HCT116 (cell line): ENCODE measurements around the gene PPP1R37. TPM values are rescaled to one million over a fixed set of nuclear protein-coding genes. Genes with fewer than 3 reads are reported as not detected.

ENCODE experiments used
- ATAC-seq: fragments of 200-7000 bp; cut with Tn5 transposase; 2 replicates; pipeline ENCODE4 v1.9.1; 2020; ENCODE audit warnings: mild to moderate bottlenecking, moderate library complexity
- BruUV-seq: library from RNA; stranded (reverse); fragments of 400-500 nt; replicated peaks from 2 replicates; lab custom pipeline; 2021; lab: Mats Ljungman, UMichigan
- CTCF ChIA-PET: fragments of 300-600 bp; sonication (Branson Sonifier 250); formaldehyde crosslinking; loops from one replicate; lab custom pipeline; 2021; ENCODE audit warnings: antibody characterized with exemption; lab: Charles Lee
- POLR2A ChIA-PET: fragments of 300-600, 350-600 bp; sonication (Branson Sonifier 250); formaldehyde crosslinking; loops from one replicate; lab custom pipeline; 2021; ENCODE audit warnings: antibody characterized with exemption; lab: Charles Lee
- RAD21 ChIA-PET, 2 experiments: fragments of 300-600 bp; sonication (Branson Sonifier 250); formaldehyde crosslinking; loops; one replicate each; lab custom pipeline; 2023; ENCODE audit warnings: low total read pairs in 2 of 2; ENCODE audit not compliant: uncharacterized antibody in 2 of 2, unreplicated experiment in 2 of 2, low non-redundant PET in 1 of 2; lab: Charles Lee
- DNase-seq: peaks from one replicate; pipeline ENCODE4 v3.0.0-alpha.2; 2010; ENCODE audit warnings: low read depth, low spot score
- H2AFZ ChIP-seq: fragments of 200-600 bp; shearing (Covaris generic), sonication (generic); 2 replicates; pipeline ENCODE4 v1.6.1; 2017; ENCODE audit warnings: low read depth, mixed run types, mixed read lengths, antibody characterized with exemption, low read length; ENCODE audit not compliant: poor library complexity, severe bottlenecking
- H3K27ac ChIP-seq: 2 replicates; pipeline ENCODE4 v1.5.1; 2012; ENCODE audit warnings: low read depth, low read length
- H3K27me3 ChIP-seq: fragments of 200-600 bp; sonication (generic); 2 replicates; pipeline ENCODE4 v1.6.1; 2016; ENCODE audit warnings: mixed run types, low read length, mixed read lengths; ENCODE audit not compliant: insufficient read depth
- H3K36me3 ChIP-seq, 2 experiments: fragments of 200-500 bp in 1 of 2; fragments of 200-600 bp in 1 of 2; sonication (Bioruptor generic) in 1 of 2; sonication (generic) in 1 of 2; 2 replicates each; pipeline versions ENCODE4 v1.5.1 to v1.6.1; 2014 to 2016; ENCODE audit warnings: low read length in 2 of 2, inconsistent platforms in 1 of 2, mixed read lengths in 1 of 2, mixed run types in 1 of 2; ENCODE audit not compliant: insufficient read depth in 2 of 2, control insufficient read depth in 1 of 2
- H3K4me1 ChIP-seq, 2 experiments: fragments of 200-600 bp in 1 of 2; sonication (generic) in 1 of 2; 2 replicates each; pipeline versions ENCODE4 v1.5.1 to v1.6.1; 2012 to 2017; ENCODE audit warnings: low read length in 2 of 2, inconsistent platforms in 1 of 2, mild to moderate bottlenecking in 1 of 2, mixed read lengths in 1 of 2, mixed run types in 1 of 2, moderate library complexity in 1 of 2; ENCODE audit not compliant: insufficient read depth in 2 of 2, control insufficient read depth in 1 of 2
- H3K4me2 ChIP-seq: fragments of 200-600 bp; sonication (generic); 2 replicates; pipeline ENCODE4 v1.6.1; 2017; ENCODE audit warnings: mixed run types, low read length, mixed read lengths
- H3K4me3 ChIP-seq, 2 experiments: fragments of 200-600 bp in 1 of 2; sonication (generic) in 1 of 2; replicated peaks in 1 of 2; 2 replicates each; pipeline ENCODE4 v1.5.1; 2011 to 2016; ENCODE audit warnings: low read length in 2 of 2, control low read depth in 1 of 2, low read depth in 1 of 2, mild to moderate bottlenecking in 1 of 2, mixed read lengths in 1 of 2, mixed run types in 1 of 2
- H3K79me2 ChIP-seq: fragments of 200-600 bp; sonication (generic); 2 replicates; pipeline ENCODE4 v1.6.1; 2017; ENCODE audit warnings: mild to moderate bottlenecking, mixed run types, low read length, moderate library complexity, mixed read lengths; ENCODE audit not compliant: insufficient read depth
- H3K9ac ChIP-seq: fragments of 200-600 bp; sonication (generic); 2 replicates; pipeline ENCODE4 v1.6.1; 2016; ENCODE audit warnings: low read length, mixed read lengths
- H3K9me2 ChIP-seq: fragments of 200-600 bp; sonication (generic), shearing (Covaris generic); 2 replicates; pipeline ENCODE4 v1.6.1; 2017; ENCODE audit warnings: mixed run types, mild to moderate bottlenecking, moderate library complexity; ENCODE audit not compliant: insufficient read depth
- H3K9me3 ChIP-seq, 2 experiments: fragments of 200-500 bp in 1 of 2; fragments of 200-600 bp in 1 of 2; sonication (Bioruptor generic) in 1 of 2; sonication (generic) in 1 of 2; 2 replicates each; pipeline ENCODE4 v1.6.1; 2014 to 2017; ENCODE audit warnings: low read length in 2 of 2, mixed read lengths in 2 of 2, inconsistent platforms in 1 of 2, low read depth in 1 of 2, mild to moderate bottlenecking in 1 of 2, mixed run types in 1 of 2, moderate library complexity in 1 of 2; ENCODE audit not compliant: control insufficient read depth in 1 of 2, insufficient read depth in 1 of 2
- H4K20me1 ChIP-seq: fragments of 200-600 bp; sonication (generic), shearing (Covaris generic); 2 replicates; pipeline ENCODE4 v1.6.1; 2017; ENCODE audit warnings: mixed run types, mild to moderate bottlenecking, moderate library complexity; ENCODE audit not compliant: insufficient read depth
- EGR1 ChIP-seq: IDR thresholded peaks from 2 replicates; pipeline ENCODE4 v1.6.1; 2012; ENCODE audit warnings: low read depth
- ELF1 ChIP-seq: IDR thresholded peaks from 2 replicates; pipeline ENCODE4 v1.6.1; 2012; ENCODE audit warnings: low read depth, borderline replicate concordance
- RAD21 ChIP-seq: IDR thresholded peaks from 2 replicates; pipeline ENCODE4 v1.6.1; 2012; ENCODE audit warnings: low read depth, mild to moderate bottlenecking
- REST ChIP-seq: IDR thresholded peaks from 2 replicates; pipeline ENCODE4 v1.6.1; 2012; ENCODE audit warnings: low read depth
- SRF ChIP-seq: IDR thresholded peaks from 2 replicates; pipeline ENCODE4 v1.6.1; 2012; ENCODE audit warnings: low read depth
- TCF7L2 ChIP-seq: IDR thresholded peaks from 2 replicates; pipeline ENCODE4 v1.7.0; 2011; ENCODE audit warnings: borderline replicate concordance, inconsistent platforms; ENCODE audit not compliant: insufficient read depth, insufficient read length; ENCODE audit errors: extremely low read depth
- YY1 ChIP-seq: IDR thresholded peaks from 2 replicates; pipeline ENCODE4 v1.6.1; 2011; ENCODE audit warnings: low read length, low read depth, moderate library complexity, mild to moderate bottlenecking; ENCODE audit not compliant: insufficient replicate concordance; ENCODE audit errors: extremely low read depth
- ZBTB33 ChIP-seq: IDR thresholded peaks from 2 replicates; pipeline ENCODE4 v1.6.1; 2011; ENCODE audit warnings: mild to moderate bottlenecking, low read length, moderate library complexity; ENCODE audit not compliant: insufficient replicate concordance; ENCODE audit errors: extremely low read depth
- intact Hi-C: fragments of 100-400 bp; cut with micrococcal nuclease; formaldehyde crosslinking; loops from 2 replicates; pipeline ENCODE4 v1.10.0; 2022
- total RNA-seq: library from RNA; stranded (reverse); gene quantifications from one replicate; pipeline ENCODE4 v1.2.1, GENCODE V29; 2021; ENCODE audit not compliant: unreplicated experiment

Gene PPP1R37
- total RNA-seq, 1 experiment from 2014 or later: 32.7 TPM

DNA sequence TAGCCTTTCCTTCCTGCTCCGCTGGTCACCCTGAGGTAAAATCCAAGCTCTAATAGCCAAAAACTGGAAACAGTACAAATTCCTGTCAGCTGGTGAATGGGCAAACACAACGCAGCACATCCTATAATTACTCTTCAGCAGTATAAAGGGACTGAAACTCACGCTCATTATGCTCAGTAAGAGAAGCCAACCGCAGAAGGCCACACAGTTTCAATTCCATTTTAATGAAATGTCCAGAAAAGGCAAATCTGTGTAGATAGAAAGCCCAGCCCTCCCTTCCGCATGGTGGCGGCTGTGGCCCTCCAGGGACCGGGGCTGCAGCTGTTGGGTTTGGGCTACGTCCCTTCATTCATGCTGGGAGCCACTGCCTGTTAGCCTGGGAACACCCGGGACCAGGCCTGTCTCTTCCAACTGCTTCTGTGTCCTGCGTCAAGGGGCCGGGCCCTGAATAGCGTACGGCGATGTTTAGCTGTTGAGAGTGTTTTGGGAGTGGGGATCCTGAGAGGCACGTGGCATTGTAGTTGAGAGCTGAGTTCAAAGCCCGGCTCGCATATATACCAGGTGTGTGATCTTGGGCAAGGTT, 44.3 kb downstream of the PPP1R37 start:
- Histone ChIP-seq H3K4me3 (no peak overlapping the region), H3K79me2 (peaks cover 43% of the 10 kb centered on the region; the same call in 1 of the 2 replicates), H2AFZ (no peak overlapping the region), H3K9me3 (no peaks in the 10 kb centered on the region), H3K9me2 (no peaks in the 10 kb centered on the region), H3K9ac (no peak overlapping the region), H3K4me2 (no peak overlapping the region), H3K27ac (no peak overlapping the region), H3K27me3 (no peaks in the 10 kb centered on the region), H3K36me3 (no peaks in the 10 kb centered on the region; a peak in 1 of 4 replicates), H4K20me1 (no peaks in the 10 kb centered on the region), H3K4me1 (no peaks in the 10 kb centered on the region; a peak in 2 of 4 replicates)
- no TSS peak for BruUV-seq
- ATAC-seq (no peak), DNase-seq (no peak)
- POLR2A ChIA-PET: no interaction called here
- CTCF ChIA-PET: no interaction called here
- intact Hi-C loops: no loop called here
- RAD21 ChIA-PET: no interaction called here
- no peak for TF ChIP-seq YY1
- TF ChIP-seq EGR1: no peak
- no peak for TF ChIP-seq ZBTB33
- TF ChIP-seq ELF1: no peak
- no peak for TF ChIP-seq SRF
- TF ChIP-seq RAD21: no peak
- no peak for TF ChIP-seq REST
- TF ChIP-seq TCF7L2: no peak
